HG02938 (cell line): Measurements from ENCODE around the gene ID2.

Experiments
- ATAC-seq: cut with Tn5 transposase; IDR thresholded peaks from one replicate; pipeline ENCODE4 v1.9.1; 2021; ENCODE audit warnings: mild to moderate bottlenecking, moderate library complexity; ENCODE audit not compliant: unreplicated experiment

Gene ID2

GRCh38 chr2:8667896-8668512 is 13.9 kb upstream of the ID2 start:
- no peak for ATAC-seq

- no peak for ATAC-seq
Measured at GRCh38 chr2:8669157-8669817, 12.6 kb upstream of the ID2 start.

GRCh38 chr2:8670580-8670979 is 11.3 kb upstream of the ID2 start:
- ATAC-seq = no peak

GRCh38 chr2:8671176-8671575 is 10.7 kb upstream of the ID2 start:
- no peak for ATAC-seq

GRCh38 chr2:8671802-8672201 is 10.1 kb upstream of the ID2 start:
- ATAC-seq = no peak

GRCh38 chr2:8672940-8673339 is 8.9 kb upstream of the ID2 start:
- ATAC-seq = no peak

GRCh38 chr2:8673381-8673780 is 8.5 kb upstream of the ID2 start:
- ATAC-seq = no peak

GRCh38 chr2:8674420-8675009 is 7.3 kb upstream of the ID2 start:
- no peak for ATAC-seq

GRCh38 chr2:8675543-8675942 is 6.3 kb upstream of the ID2 start:
- ATAC-seq = no peak

GRCh38 chr2:8676191-8676920 is 5.5 kb upstream of the ID2 start:
- ATAC-seq = no peak

- ATAC-seq = no peak
Measured at GRCh38 chr2:8676921-8677645, 4.8 kb upstream of the ID2 start.

- no peak for ATAC-seq
Measured at GRCh38 chr2:8677646-8678592, 3.9 kb upstream of the ID2 start.

GRCh38 chr2:8678731-8679566 is 2.9 kb upstream of the ID2 start:
- peak; percentile 45 for ATAC-seq

GRCh38 chr2:8679567-8679826 is 2.4 kb upstream of the ID2 start:
- ATAC-seq = no peak

- ATAC-seq = no peak
Measured at GRCh38 chr2:8679827-8680731, 1.8 kb upstream of the ID2 start.

GRCh38 chr2:8680822-8681760 is 765 bp upstream of the ID2 start:
- peak; percentile 15 for ATAC-seq
